Mucosa of gallbladder (tissue), 1 donor: ENCODE measurements around the gene THOC2. TPM values are rescaled to one million over a fixed set of nuclear protein-coding genes. Genes with fewer than 3 reads are reported as not detected.
"Not testable (repeated sequence)": the region's sequence is repeated elsewhere in the genome, so short reads cannot be mapped to it uniquely, and the experiment has no call there.

Source experiments
- DNase-seq: peaks from one replicate; pipeline ENCODE4 v3.0.0-alpha.2; 2020; ENCODE audit warnings: low spot score
- total RNA-seq: library from RNA; stranded (reverse); gene quantifications from one replicate; pipeline ENCODE4 v1.2.1, GENCODE V29; 2021
- donor health status: DM: no; HTN: no; CAD: no.

THOC2 gene
- total RNA-seq, 1 donor from 2014 or later, result 63.8 TPM

DNA sequence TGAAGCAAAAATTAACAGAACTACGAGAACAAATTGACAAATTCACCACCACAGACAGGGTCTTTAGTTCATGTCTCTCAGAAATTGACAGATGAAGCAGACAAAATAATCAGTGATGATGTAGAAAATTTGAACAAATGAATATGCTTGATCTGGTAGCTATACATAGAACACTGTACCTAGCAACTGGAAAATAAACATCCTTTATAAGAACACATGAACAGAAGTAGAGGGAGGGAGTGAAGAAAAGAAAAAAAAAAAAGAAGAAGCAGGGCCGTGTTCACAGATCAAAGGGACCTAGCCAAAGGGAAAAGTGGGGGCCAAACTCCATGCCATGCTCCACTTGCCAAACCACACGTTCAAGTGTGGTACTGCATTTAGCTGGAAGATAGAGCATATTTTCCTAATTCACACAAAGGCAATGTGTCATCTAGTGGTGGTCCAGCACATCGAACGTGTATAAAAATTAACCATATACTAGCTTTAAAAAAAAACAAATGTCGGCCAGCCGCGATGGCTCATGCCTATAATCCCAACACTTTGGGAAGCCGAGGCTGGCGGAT is 5.6 kb upstream of the THOC2 start:
- no peak for DNase-seq

DNA sequence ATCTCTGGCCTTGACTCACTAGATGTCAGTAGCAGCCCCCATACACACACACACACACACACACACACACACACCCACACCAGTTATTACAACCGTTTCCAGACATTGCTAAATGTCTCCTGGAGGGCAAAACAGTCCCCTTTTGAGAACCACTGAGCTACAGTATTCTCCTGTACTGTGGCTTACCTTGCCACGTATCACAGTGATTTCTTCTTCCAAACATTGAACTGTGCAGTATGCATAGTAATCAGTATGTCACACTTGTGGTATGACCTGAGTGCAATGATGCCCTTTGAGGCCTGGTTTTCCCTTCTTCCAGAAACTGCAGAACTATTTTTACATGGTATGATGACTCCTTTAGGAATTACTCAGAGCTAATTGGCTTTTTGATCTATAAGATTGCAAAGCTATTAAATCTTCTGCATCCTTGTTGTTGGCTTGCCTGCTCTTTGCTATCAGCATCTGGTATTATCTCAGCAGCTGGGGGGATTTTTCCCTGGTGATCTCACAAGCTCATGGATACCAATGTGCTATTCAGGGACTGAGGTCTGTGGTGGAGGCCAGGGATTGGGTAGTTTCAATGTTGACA is 3.6 kb upstream of the THOC2 start:
- DNase-seq, result no peak

DNA sequence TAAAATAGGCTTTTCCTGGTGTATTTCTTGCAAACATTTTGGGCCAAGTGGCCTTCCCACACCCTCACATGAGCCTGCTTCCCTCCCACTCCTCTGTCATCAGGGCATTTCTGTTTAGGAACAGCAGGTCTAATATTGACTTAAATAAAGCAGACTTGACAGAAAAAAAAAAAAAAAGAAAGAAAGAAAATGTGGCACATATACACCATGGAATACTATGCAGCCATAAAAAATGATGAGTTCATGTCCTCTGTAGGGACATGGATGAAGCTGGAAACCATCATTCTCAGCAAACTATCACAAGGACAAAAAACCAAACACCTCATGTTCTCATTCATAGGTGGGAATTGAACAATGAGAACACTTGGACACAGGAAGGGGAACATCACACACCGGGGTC is 2.3 kb upstream of the THOC2 start:
- DNase-seq, result not testable (repeated sequence)

DNA sequence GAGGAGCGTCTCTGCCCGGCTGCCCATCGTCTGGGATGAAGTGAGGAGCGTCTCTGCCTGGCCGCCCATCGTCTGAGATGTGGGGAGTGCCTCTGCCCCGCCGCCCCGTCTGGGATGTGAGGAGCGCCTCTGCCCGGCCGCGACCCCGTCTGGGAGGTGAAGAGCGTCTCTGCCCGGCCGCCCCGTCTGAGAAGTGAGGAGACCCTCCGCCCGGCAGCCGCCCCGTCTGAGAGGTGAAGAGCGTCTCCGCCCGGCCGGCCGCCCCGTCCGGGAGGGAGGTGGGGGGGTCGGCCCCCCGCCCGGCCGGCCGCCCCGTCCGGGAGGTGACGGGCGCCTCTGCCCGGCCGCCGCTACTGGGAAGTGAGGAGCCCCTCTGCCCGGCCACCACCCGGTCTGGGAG is 1.2 kb upstream of the THOC2 start:
- not testable (repeated sequence) for DNase-seq

DNA sequence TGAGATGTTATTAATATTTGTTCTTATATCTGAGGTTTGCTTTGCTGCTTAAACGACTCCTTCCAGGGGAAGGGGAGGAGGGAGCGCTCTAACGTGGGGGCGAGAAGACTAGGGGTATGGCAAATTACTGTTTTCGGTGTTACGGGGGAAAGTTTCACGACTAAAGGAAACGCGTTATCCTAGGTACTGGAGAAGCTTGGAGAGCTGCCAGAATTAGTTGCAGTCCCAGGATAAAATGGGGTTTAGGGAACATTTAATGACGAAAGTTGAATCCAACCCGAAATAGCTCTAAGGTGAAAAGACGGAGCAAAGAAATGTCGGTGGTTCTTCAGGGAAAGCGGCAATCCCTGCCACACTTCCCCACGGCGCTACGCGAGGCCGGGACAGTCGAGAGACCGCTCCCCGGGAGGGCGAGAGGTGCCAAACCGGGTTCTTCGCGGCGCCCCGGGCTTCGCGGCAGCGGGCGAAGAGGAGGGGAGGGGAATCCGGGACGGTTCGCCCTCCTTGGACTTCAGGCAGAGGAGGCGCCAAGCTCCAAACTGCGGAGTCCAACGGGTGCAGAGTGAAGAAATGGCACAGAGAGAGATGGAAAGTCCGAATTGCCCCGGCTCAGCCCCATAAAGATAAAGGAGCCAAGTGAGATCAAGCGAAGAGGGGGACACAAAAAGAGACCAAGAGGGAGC is 724 bp downstream of the THOC2 start:
- no peak for DNase-seq

DNA sequence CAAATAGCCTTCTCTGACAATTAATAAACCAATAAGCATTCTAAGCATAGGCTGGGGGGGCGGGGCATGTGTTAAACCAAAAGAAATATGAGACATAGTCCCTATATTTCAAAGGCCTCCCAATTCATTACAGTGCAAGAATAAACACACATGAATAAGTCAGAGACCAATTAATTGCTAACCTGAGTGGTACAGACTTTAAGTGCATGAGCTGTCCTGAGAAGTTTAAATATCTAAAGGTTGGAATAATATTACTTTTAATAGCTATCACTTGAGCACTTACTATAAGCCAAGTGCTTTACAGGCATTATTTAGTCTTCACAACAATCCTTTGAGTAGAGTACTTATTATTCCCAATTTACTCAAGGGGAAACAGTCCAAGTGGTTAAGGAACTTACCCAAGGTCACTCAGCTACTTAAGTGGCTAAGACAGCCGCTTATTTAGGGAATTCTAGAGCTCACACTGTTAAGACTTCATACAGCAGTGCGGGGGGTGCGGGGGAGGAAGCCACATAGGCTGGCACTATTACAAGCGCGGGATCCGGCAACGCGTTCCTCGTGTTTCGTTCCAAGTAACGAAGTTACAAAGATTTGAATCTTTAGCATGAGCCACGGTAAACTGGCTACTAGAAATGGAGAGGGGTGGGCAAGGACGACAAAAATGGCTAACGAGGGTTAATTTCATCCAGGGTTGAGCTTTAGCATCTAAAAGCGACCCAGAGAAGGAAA is 1.4 kb downstream of the THOC2 start:
- DNase-seq, result no peak

DNA sequence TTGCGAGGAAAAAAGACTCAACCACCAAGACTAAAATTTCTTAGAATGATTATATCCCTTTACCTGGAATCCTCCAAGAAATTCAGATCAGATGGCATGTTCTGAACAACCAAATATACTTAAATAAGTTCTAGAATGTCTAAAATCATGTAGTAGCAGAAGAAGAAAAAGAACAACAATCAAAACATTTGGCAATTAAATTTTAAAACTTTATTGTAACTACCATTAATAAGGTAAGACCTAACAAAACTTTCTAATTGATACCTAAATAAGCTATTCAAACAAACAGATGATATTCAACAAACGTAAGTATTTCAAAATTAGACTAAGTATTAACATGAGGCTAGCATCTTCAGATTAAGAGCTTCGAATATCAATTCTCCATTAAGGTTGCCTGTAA is 4.3 kb downstream of the THOC2 start:
- no peak for DNase-seq

DNA sequence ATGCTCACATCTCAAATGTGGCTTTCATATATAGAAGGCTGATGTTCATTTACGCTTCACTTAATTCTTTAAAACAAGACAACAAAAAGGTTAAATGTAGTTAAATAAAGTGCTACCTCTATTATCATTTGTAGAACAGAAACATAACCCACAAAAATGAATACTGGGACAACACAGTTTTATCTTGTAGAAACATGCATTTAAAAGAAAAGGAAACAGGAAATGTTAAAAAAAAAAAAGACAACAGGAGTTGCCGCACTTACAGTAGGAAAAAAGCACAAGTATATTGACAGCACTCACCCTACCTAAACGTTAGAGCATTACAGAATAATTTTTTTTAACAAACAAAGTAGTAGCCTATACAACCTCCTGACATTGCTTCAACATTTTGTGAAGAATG is 4.8 kb downstream of the THOC2 start:
- DNase-seq, result no peak

DNA sequence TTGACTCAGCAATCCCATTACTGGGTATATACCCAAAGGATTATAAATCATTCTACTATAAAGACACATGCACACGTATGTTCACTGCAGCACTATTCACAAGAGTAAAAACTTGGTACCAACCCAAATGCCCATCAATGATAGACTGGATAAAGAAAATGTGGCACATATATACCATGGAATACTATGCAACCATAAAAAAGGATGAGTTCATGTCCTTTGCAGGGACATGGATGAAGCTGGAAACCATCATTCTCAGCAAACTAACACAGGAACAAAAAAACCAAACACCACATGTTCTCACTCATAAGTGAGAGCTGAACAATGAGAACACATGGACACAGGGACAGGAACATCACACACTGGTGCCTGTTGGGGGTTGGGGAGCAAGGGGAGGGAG is 10.7 kb downstream of the THOC2 start:
- DNase-seq, result not testable (repeated sequence)

DNA sequence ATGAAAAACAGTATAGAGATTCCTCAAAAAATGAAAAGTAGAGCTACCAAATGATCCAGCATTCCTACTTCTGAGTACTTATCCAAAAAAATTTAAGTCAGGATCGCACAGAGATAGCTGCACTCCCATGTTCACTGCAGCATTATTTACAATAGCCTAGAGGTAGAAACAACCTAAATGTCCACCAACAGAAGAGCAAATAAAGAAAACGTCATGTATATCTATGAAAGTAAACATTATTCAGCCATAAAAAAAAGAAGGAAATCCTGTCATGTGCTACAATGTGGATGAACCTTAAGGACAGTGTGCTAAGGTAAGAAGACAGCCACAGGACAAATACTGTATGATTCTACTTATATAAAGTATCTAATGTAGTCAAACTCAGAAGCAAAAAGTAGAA is 12.4 kb downstream of the THOC2 start:
- no peak for DNase-seq

DNA sequence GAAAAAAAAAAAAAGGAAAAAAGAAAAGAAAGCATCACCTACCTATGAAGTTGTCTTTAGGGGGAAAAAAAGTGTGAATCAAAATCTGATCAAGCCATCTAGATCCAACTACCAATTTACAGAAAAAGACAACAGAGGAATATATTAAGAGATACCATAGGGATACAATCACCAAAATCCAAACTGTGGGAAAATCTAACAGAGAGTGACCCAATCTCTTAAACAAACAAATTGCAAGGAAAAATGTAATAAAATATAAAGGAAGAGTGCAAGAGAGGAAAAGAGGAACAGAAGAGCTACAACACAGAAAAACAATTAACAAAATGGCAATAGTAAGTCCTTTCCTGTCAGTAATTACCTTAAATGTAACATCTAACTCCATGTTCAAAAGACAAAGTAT is 19.0 kb downstream of the THOC2 start:
- no peak for DNase-seq

DNA sequence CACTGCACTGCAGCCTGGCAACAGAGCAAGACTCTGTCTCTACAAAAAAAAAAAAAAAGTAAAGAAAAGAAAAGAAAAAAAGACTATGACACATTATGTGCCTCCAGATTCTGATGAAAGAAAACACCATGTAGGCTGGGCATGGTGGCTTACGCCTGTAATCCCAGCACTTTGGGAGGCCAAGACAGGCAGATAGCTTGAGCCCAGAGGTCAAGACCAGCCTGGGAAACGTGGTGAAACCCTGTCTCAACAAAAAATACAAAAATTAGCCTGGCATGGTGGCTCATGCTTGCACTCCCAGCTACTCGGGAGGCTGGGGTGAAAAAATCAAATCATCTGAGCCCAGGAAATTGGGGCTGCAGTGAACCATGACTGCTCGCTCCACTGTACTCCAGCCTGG is 19.4 kb downstream of the THOC2 start:
- no peak for DNase-seq

DNA sequence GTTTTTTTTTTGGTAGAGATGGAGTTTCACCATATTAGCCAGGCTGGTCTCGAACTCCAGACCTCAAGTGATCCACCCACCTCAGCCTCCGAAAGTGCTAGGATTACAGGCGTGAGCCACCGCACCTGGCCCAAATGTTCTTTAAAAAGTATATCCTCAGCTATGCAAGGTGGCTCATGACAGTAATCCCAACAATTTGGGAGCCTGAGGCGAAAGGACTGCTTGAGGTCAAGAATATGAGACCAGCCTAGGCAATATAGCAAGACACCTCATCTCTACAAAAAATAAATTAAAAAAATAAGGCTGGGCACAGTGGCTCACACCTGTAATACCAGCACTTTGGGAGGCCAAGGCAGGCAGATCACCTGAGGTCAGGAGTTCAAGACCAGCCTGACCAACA is 21.7 kb downstream of the THOC2 start:
- not testable (repeated sequence) for DNase-seq

DNA sequence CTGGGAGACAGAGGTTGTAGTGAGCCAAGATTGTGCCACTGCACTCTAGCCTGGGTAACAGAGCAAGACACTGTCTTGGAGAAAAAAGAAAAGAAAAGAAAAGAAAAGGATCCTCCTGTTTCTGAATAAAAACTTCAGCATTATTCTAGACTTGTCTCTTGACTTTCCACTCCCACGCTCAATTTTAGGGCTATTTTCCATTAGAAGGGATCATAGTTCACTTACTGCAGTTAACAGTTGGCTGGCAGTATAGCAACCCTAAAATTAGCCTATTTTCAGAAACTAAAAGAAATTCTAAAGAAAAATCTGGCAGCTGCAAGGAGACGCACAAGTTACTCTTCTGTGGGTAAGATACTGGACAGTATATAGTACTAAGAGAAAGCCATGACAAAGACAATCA is 28.1 kb downstream of the THOC2 start:
- DNase-seq, result no peak

DNA sequence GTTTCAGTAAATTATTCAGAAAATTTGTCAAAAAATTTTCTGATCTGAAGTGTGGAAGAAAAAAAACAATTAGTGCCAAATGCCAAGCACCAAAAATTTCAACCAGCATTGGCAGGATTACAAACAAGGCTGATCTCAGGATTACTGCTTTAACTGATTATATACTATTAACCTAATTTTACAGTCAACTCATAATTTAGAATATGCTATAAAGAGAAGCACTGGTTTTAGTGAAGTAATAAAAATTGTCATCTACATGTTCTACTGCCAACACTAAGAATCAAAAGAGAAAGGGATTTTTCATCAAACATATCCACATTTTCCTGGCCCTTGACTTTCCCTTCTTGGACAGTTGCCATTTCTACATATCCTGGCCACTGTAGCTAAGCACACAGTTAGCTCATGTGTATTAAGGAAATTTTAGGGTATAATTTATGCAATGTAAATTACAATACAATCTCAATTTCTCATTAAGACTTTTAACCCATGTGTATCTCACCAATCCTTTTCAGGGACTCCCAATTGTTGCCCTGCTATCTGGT is 33.8 kb downstream of the THOC2 start:
- no peak for DNase-seq

DNA sequence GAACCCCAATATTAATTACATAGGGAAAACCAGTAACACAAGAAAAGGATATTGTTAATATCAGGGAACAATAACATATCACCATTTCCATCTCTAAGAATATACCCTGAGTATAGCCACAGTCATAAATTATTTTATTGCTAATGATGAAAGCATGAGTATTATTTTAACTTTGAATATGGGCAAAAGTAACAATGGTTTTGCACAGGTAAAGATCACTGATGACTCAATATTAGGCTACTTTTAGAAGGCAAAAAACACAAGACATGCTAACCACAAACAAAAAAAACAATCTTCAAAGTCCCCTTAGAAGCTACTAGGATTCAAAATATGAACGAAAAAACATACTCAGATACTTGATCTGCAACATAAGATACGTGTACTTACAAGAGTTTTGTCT is 36.5 kb downstream of the THOC2 start:
- no peak for DNase-seq

DNA sequence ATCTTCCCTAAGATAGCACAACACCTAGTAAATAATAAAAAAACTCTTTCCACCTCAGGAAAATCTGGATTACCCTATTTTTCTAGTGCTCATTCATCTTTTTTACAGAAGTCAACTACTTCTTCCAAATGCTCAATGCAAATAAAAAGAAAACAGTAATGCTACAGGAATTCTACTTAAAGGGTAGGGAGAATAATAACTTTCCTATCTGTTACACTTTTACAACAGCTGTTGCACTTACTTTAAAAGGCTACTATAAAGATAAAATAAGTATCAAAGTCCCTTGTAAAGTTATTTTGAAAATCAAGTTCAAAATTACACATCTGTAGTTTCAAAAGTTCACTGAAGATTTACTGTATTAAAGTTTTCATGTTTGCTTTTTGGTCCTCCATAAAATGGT is 37.6 kb downstream of the THOC2 start:
- no peak for DNase-seq

DNA sequence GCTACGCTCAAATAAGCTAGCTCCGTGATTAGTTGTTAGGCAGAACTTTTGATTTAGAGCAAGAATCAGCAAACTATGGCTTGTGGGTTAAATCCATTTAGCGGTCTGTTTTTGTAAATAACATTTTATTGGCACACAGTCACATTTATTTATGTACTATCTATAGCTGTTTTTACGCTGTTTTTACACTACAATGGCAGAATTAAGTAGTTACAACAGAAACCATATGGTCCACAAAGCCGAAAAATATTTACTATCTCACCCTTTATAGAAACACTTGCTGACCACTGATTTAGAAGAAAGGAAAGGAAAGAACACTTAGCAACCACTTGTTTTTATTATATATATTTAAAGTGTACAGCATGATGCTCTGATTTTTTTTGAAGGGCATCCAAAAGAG is 41.1 kb downstream of the THOC2 start:
- DNase-seq, result no peak

DNA sequence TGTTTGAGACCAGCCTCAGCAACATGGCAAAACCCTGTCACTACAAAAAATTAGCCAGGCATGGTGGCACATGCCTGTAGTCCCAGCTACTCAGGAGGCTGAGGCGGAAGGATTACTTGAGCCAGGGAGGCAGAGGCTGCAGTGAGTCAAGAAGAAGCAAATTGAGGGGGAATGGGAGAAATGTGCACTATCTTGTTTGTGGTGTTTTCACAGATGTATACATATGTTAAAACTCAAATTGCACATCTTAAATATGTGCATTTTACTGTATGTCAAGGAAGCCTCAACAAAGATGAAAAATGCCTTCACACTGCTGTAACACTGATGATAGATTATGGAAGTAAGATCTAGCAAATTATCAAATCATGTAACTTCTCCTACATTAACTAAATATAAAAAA is 44.3 kb downstream of the THOC2 start:
- DNase-seq, result no peak

DNA sequence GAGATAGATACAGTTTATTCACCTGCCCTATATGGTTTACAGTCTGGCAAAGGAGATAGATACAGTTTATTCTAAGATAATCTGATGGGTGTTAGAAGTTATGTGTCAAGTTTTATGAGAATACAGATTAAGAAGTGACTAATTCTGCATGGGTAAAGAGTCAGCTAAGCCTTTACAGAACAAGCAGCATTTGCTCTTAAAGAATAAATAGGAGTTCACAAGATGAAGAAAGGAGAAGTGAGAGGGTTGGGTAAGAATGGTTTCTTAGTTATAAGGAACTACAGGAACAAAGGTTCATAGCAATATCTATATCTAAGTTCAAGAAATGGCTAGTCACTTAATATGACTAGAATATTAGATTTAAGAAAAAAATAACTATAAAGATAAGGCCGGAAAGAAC is 47.6 kb downstream of the THOC2 start:
- DNase-seq, result no peak

DNA sequence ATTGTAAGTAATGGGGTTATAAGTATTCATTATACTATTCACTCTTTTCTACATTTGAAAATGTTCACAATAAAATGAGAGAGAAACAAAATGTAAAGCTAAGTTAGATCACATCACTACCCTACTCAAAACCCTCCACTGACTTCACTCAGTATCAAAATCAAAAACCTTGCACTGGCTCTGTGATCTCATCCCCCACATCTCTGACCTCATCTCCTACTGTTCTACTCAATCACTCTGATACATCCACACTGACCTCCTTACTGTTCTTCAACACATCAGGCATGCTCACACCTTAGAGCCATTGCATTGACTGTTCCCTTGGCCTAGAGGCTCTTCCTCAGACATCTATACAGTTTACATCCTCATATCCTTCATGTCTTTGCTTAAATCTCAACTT is 50.7 kb downstream of the THOC2 start:
- DNase-seq, result no peak

DNA sequence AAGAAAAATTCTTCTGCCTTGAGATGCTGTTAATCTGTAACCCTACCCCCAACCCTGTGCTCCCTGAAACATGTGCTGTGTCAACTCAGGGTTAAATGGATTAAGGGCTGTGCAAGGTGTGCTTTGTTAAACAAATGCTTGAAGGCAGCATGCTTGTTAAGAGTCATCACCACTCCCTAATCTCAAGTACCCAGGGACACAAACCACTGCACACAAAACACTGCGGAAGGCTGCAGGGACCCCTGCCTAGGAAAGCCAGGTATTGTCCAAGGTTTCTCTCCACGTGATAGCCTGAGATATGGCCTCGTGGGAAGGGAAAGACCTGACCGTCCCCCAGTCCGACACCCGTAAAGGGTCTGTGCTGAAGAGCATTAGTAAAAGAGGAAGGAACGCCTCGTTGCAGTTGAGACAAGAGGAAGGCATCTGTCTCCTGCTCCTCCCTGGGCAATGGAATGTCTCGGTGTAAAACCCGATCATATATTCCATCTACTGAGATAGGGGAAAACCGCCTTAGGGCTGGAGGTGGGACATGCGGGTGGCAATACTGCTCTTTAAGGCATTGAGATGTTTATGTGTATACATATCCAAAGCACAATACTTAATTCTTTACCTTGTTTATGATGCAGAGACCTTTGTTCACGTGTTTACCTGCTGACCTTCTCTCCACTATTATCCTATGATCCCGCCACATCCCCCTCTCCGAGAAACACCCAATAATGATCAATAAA is 53.0 kb downstream of the THOC2 start:
- not testable (repeated sequence) for DNase-seq
